ENCODE measurements around the gene TMEM266.

TMEM266 gene

DNA sequence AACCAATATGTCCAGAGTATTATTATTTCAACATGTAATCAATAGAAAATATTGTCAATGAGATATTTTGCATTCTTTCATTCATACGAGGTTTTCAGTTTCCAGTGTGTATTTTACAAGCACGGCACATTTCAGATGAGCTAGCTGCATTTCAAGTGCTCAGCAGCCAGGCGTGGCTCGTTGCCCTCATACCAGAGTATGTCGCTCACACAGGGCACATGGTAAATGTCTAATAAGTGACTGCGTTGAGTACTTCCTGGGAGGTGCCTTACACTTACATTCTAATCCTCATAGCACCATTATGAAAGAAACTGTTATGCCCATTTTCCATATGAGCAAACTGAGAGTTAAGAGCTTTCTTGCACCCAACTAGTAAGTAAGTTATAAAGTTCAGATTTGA lies 47.4 kb downstream of the TMEM266 start:
- Histone ChIP-seq H3K79me2 (ENCODE audit: insufficient read depth, low read depth) (no peaks in the 10 kb centered on the region), H3K27ac (no peak overlapping the region), H3K4me3 (IDR thresholded peaks at IDR 0.05; ENCODE audit: insufficient read depth, low read depth, low read length) (no peak overlapping the region), H3K4me1 (ENCODE audit: low read depth, poor library complexity, severe bottlenecking) (no peaks in the 10 kb centered on the region), H3K4me2 (no peak overlapping the region), H3K36me3 (ENCODE audit: insufficient read depth) (no peaks in the 10 kb centered on the region), H3K9ac (no peak overlapping the region), H4K20me1 (ENCODE audit: insufficient read depth) (no peaks in the 10 kb centered on the region), H2AFZ (ENCODE audit: low read depth) (no peak overlapping the region), H3K27me3 (ENCODE audit: insufficient read depth, low read depth) (no peaks in the 10 kb centered on the region)
- TF ChIP-seq, protein P1, sequence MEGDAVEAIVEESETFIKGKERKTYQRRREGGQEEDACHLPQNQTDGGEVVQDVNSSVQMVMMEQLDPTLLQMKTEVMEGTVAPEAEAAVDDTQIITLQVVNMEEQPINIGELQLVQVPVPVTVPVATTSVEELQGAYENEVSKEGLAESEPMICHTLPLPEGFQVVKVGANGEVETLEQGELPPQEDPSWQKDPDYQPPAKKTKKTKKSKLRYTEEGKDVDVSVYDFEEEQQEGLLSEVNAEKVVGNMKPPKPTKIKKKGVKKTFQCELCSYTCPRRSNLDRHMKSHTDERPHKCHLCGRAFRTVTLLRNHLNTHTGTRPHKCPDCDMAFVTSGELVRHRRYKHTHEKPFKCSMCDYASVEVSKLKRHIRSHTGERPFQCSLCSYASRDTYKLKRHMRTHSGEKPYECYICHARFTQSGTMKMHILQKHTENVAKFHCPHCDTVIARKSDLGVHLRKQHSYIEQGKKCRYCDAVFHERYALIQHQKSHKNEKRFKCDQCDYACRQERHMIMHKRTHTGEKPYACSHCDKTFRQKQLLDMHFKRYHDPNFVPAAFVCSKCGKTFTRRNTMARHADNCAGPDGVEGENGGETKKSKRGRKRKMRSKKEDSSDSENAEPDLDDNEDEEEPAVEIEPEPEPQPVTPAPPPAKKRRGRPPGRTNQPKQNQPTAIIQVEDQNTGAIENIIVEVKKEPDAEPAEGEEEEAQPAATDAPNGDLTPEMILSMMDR (conservative IDR thresholded peaks at IDR 0.05; ENCODE audit: low read depth, low read length) = no peak

DNA sequence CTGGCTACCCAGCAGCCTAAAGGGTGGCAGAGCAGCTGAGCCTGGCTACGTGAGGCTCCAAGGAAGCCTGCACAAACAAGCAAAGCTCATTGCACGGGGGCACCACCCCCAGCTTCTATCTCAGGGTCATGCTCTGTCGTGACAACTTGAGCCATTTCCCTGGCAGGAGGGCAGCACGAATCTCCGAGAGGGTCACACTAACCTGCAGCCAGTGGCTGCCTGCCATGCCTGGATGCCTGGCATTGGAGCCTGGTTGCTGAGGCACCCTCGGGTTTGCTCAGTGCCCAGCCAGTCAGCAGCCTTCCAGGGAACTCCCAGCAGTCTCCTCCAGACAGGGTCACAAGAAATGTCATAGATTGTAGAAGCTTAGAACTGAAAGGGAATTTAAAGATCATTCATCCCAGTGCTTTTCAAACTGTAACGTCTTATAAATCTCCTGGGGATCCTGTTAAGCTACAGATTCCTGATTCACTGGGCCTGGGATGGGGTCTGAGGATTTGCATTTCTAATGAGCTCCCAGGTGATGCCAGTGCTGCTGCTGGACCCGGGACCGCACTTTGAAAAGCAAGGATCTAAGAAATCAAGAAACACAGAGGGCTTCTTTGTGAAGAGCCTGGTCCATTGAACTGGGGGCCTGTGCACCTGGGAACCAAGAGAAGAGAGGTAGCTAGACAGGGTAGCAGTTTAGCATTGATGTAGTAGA lies 48.4 kb downstream of the TMEM266 start:
- TF ChIP-seq, protein P1 (conservative IDR thresholded peaks at IDR 0.05; ENCODE audit: low read depth, low read length) = no peak
- no peaks in the 10 kb centered on the region for H3K27me3 ChIP-seq (ENCODE audit: insufficient read depth, low read depth)
- no peaks in the 10 kb centered on the region for H4K20me1 ChIP-seq (ENCODE audit: insufficient read depth)
- no peak overlapping the region for H3K27ac ChIP-seq
- H3K36me3 ChIP-seq (ENCODE audit: insufficient read depth) = no peaks in the 10 kb centered on the region
- no peaks in the 10 kb centered on the region for H3K4me1 ChIP-seq (ENCODE audit: low read depth, poor library complexity, severe bottlenecking)
- no peak overlapping the region for H3K4me3 ChIP-seq (IDR thresholded peaks at IDR 0.05; ENCODE audit: insufficient read depth, low read depth, low read length)
- no peak overlapping the region for H3K4me2 ChIP-seq
- H3K9ac ChIP-seq = no peak overlapping the region
- H3K79me2 ChIP-seq (ENCODE audit: insufficient read depth, low read depth) = no peaks in the 10 kb centered on the region
- no peak overlapping the region for H2AFZ ChIP-seq (ENCODE audit: low read depth)

DNA sequence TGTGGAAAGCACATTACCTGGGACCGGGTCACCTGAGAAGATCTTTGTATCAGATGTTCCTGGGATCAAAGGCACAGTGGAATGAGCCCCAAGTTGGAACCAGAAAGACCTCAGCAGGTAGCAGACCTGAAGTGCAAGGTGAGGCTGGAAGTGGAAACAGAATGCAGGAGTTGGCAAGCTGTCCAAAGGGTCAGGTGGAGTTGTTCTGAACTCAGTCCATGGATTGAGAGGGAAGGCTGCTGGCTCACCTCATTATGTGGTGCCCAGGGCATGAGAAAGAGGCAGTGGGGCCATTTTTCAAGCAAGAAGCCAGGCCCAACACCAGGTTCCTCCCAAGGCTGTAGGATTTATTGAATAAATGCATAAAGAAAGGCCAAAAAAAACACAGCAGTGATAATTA lies 49.3 kb downstream of the TMEM266 start:
- H3K27me3 ChIP-seq (ENCODE audit: insufficient read depth, low read depth) = no peaks in the 10 kb centered on the region
- H3K9ac ChIP-seq = no peak overlapping the region
- no peak overlapping the region for H2AFZ ChIP-seq (ENCODE audit: low read depth)
- no peak overlapping the region for H3K27ac ChIP-seq
- TF ChIP-seq, protein P1 (conservative IDR thresholded peaks at IDR 0.05; ENCODE audit: low read depth, low read length) = no peak
- H3K4me2 ChIP-seq = no peak overlapping the region
- H3K4me3 ChIP-seq (IDR thresholded peaks at IDR 0.05; ENCODE audit: insufficient read depth, low read depth, low read length) = no peak overlapping the region
- no peaks in the 10 kb centered on the region for H3K4me1 ChIP-seq (ENCODE audit: low read depth, poor library complexity, severe bottlenecking)
- no peaks in the 10 kb centered on the region for H4K20me1 ChIP-seq (ENCODE audit: insufficient read depth)
- H3K79me2 ChIP-seq (ENCODE audit: insufficient read depth, low read depth) = no peaks in the 10 kb centered on the region
- H3K36me3 ChIP-seq (ENCODE audit: insufficient read depth) = no peaks in the 10 kb centered on the region

DNA sequence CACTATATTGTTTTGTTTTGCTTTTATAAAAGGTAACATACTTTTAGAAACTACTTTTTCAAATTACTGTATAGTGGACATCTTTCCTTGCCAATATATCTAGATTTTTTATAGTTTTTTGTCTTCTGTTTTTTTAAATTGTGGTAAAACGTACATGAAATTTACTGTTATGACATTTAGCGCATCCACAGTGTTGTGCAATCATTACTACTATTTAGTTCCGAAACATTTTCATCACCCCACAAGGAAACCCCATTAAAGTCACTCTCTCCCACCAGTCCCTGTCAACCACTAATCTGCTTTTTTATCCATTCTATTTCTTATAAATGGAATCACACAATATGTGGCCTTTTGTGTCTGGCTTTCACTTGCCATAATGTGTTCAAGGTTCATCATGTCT lies 54.8 kb downstream of the TMEM266 start:
- no peak overlapping the region for H3K9ac ChIP-seq
- no peaks in the 10 kb centered on the region for H3K27me3 ChIP-seq (ENCODE audit: insufficient read depth, low read depth)
- TF ChIP-seq, protein P1 (conservative IDR thresholded peaks at IDR 0.05; ENCODE audit: low read depth, low read length) = no peak
- no peaks in the 10 kb centered on the region for H3K79me2 ChIP-seq (ENCODE audit: insufficient read depth, low read depth)
- no peak overlapping the region for H3K4me3 ChIP-seq (IDR thresholded peaks at IDR 0.05; ENCODE audit: insufficient read depth, low read depth, low read length)
- H3K27ac ChIP-seq = no peak overlapping the region
- H4K20me1 ChIP-seq (ENCODE audit: insufficient read depth) = no peaks in the 10 kb centered on the region
- H3K4me1 ChIP-seq (ENCODE audit: low read depth, poor library complexity, severe bottlenecking) = no peaks in the 10 kb centered on the region
- H2AFZ ChIP-seq (ENCODE audit: low read depth) = no peak overlapping the region
- H3K4me2 ChIP-seq = no peak overlapping the region
- H3K36me3 ChIP-seq (ENCODE audit: insufficient read depth) = no peaks in the 10 kb centered on the region

Data from KMS-11 (cell line).